ENCODE data around the gene CEP250. TPM values are rescaled to one million over a fixed set of nuclear protein-coding genes. Genes with fewer than 3 reads are reported as not detected.
"Not testable (repeated sequence)": the region's sequence is repeated elsewhere in the genome, so short reads cannot be mapped to it uniquely, and the experiment has no call there.

The CEP250 gene
- total RNA-seq, 1 donor from 2014 or later, result 55.4 TPM

DNA sequence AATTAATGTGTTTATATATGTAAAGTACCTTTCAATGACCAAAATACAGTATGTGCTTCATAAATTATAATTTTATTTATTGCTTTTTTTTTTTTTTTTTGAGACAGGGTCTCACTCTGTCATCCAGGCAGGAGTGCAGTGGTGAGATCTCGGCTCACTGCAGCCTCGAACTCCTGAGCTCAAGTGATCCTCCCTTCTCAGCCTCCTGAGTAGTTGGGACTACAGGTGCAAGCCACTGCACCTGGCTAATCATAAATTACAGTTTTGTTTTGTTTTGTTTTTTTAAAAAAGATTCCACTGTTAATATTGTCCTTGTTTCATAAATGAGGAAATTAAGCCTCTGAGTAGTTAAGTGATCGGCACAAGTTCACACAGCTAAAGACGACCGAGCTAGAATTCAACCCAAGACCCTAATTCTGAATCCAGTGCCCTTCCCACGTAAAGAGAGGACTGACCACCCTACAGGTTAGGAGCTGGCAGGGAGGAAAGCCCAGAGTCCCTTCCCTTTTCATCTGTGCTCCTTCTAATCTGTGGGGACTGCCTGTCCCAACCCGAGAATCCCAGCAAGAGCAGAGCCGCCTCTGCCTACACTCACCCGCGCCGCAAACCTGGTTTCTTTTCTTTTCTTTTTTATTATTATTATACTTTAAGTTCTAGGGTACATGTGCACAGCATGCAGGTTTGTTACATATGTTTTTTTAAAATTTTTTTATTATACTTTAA, 8.9 kb upstream of the CEP250 start:
- Histone ChIP-seq H3K27ac (no peak overlapping the region), H3K4me3 (peak overlapping the region; percentile 21), H3F3A (ENCODE audit: low read depth) (peaks cover 12% of the 10 kb centered on the region), H3K9me3 (ENCODE audit: low read depth) (no peaks in the 10 kb centered on the region), H3K27me3 (no peaks in the 10 kb centered on the region), H2AFZ (replicated peaks) (no peak overlapping the region), H3K9ac (no peak overlapping the region), H3K4me2 (peak overlapping the region; percentile 62), H3K4me1 (peaks cover 3% of the 10 kb centered on the region), H3K79me2 (ENCODE audit: low read depth) (no peaks in the 10 kb centered on the region), H4K20me1 (ENCODE audit: low read depth) (no peaks in the 10 kb centered on the region), H3K36me3 (no peaks in the 10 kb centered on the region)
- Mint-ChIP-seq H3K27me3 (ENCODE audit: insufficient read depth, low read depth) (no peaks in the 10 kb centered on the region), H3K9me3 (no peaks in the 10 kb centered on the region), H3K36me3 (no peaks in the 10 kb centered on the region), H3K4me3 (peak overlapping the region; percentile 69), H3K27ac (no peak overlapping the region), H3K4me1 (peaks cover 15% of the 10 kb centered on the region)
- TF ChIP-seq EZH2 (IDR thresholded peaks at IDR 0.05), result no peak
- no peak for TF ChIP-seq CTCF (IDR thresholded peaks at IDR 0.05)
- TF ChIP-seq EZH2phosphoT487 (IDR thresholded peaks at IDR 0.05), result no peak
- no peak for DNase-seq (ENCODE audit: low spot score)

DNA sequence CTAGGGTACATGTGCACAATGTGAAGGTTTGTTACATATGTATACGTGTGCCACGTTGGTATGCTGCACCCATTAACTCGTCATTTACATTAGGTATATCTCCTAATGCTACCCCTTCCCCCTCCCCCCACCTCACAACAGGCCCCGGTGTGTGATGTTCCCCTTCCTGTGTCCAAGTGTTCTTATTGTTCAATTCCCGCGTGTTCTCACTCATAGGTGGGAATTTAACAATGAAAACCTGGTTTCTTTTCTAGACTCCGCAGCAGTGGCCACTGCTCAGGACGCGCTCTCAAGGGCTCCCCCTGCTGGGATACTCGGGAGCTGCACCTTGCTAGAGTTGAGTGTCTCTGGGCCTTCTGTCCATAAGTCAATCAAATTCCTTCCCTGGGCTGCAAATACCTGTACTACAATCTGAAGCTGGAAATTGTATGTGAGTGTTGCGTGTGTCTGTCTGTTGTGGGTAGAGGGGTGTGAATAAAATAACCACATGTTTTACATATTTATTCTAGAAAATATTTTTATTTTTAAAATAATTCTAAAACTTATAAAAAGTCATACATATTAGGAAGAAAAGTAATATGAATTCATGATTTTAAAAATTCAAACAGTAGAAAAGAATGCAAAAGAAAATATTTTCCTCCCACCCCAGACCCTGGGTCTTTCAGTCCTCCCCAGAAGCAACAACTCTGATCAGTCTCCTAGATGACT, 8.2 kb upstream of the CEP250 start:
- Mint-ChIP-seq H3K4me3 (peak overlapping the region; percentile 74), H3K27me3 (ENCODE audit: insufficient read depth, low read depth) (no peaks in the 10 kb centered on the region), H3K36me3 (no peaks in the 10 kb centered on the region), H3K9me3 (no peaks in the 10 kb centered on the region), H3K4me1 (peaks cover 15% of the 10 kb centered on the region), H3K27ac (no peak overlapping the region)
- peak overlapping the region; percentile 21 for H3K4me3 ChIP-seq
- no peaks in the 10 kb centered on the region for H3K27me3 ChIP-seq
- TF ChIP-seq CTCF (IDR thresholded peaks at IDR 0.05) (peak; percentile 98), EZH2 (IDR thresholded peaks at IDR 0.05) (no peak), EZH2phosphoT487 (IDR thresholded peaks at IDR 0.05) (no peak)
- H3K9me3 ChIP-seq (ENCODE audit: low read depth), result no peaks in the 10 kb centered on the region
- DNase-seq (ENCODE audit: low spot score), result peak; percentile 83
- peaks cover 12% of the 10 kb centered on the region for H3F3A ChIP-seq (ENCODE audit: low read depth)
- no peak overlapping the region for H3K27ac ChIP-seq
- peaks cover 3% of the 10 kb centered on the region for H3K4me1 ChIP-seq
- no peak overlapping the region for H3K9ac ChIP-seq
- peak overlapping the region; percentile 62 for H3K4me2 ChIP-seq
- no peak overlapping the region for H2AFZ ChIP-seq (replicated peaks)
- H4K20me1 ChIP-seq (ENCODE audit: low read depth), result no peaks in the 10 kb centered on the region
- no peaks in the 10 kb centered on the region for H3K36me3 ChIP-seq
- no peaks in the 10 kb centered on the region for H3K79me2 ChIP-seq (ENCODE audit: low read depth)

DNA sequence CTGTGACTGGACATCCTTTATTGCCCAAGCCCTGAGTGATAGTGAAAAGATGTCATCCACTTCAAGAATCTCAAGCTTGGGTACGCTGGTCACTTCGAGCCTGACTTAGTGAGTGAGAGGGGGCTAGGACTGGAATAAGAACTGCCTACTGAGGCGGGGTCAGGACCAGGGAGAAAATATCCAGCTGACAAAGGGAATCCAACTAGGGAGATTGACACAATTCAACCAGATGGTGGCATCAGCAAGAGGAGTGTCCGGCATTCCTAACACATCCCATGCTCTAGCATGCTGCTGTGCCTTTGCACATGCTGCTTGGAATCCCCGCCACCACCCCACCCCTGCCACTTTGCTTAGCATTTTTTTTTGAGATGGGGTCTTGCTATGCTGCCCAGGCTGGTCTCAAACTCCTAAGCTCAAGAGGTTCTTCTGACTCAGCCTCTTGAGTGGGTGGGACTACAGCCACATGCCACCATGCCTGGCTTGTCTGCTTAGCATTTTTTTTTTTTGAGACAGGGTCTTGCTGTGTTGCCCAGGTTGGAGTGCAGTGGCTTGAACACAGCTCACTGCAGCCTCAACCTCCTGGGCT, 6.5 kb upstream of the CEP250 start:
- Mint-ChIP-seq H3K9me3 (no peaks in the 10 kb centered on the region), H3K4me3 (no peak overlapping the region), H3K27me3 (ENCODE audit: insufficient read depth, low read depth) (peaks cover 3% of the 10 kb centered on the region), H3K4me1 (peaks cover 15% of the 10 kb centered on the region), H3K36me3 (peaks cover 3% of the 10 kb centered on the region), H3K27ac (no peak overlapping the region)
- TF ChIP-seq EZH2phosphoT487 (IDR thresholded peaks at IDR 0.05), result no peak
- no peak for TF ChIP-seq CTCF (IDR thresholded peaks at IDR 0.05)
- no peak for TF ChIP-seq EZH2 (IDR thresholded peaks at IDR 0.05)
- Histone ChIP-seq H2AFZ (replicated peaks) (no peak overlapping the region), H3K36me3 (no peaks in the 10 kb centered on the region), H3K4me3 (no peak overlapping the region), H3K9me3 (ENCODE audit: low read depth) (no peaks in the 10 kb centered on the region), H3K27me3 (no peaks in the 10 kb centered on the region), H3K4me2 (no peak overlapping the region), H3K27ac (no peak overlapping the region), H4K20me1 (ENCODE audit: low read depth) (no peaks in the 10 kb centered on the region), H3K9ac (no peak overlapping the region), H3K4me1 (peaks cover 3% of the 10 kb centered on the region), H3K79me2 (ENCODE audit: low read depth) (peaks cover 7% of the 10 kb centered on the region), H3F3A (ENCODE audit: low read depth) (peaks cover 19% of the 10 kb centered on the region)
- DNase-seq (ENCODE audit: low spot score), result no peak

GRCh38 chr20:35449855-35450254, 5.5 kb upstream of the CEP250 start:
- not testable (repeated sequence) for H3K27me3 ChIP-seq; H3K36me3 ChIP-seq; H3K79me2 ChIP-seq (ENCODE audit: low read depth); H3K4me2 ChIP-seq; H3K9me3 Mint-ChIP-seq; H2AFZ ChIP-seq (replicated peaks); H3K36me3 Mint-ChIP-seq; H3K4me1 ChIP-seq; H3K4me3 ChIP-seq; H3K4me3 Mint-ChIP-seq; H3K27ac ChIP-seq; H3K27me3 Mint-ChIP-seq (ENCODE audit: insufficient read depth, low read depth); H3K9me3 ChIP-seq (ENCODE audit: low read depth); DNase-seq (ENCODE audit: low spot score); H4K20me1 ChIP-seq (ENCODE audit: low read depth); H3K9ac ChIP-seq; H3K27ac Mint-ChIP-seq
- H3F3A ChIP-seq (ENCODE audit: low read depth), result peaks cover 23% of the 10 kb centered on the region
- peaks cover 19% of the 10 kb centered on the region for H3K4me1 Mint-ChIP-seq

Data from neural progenitor cell (in vitro differentiated cells).